ENCODE data around the gene CASZ1.

Gene CASZ1

GRCh38 chr1:10624256-10625050 lies 172.0 kb downstream of the CASZ1 start:
- no peak for DNase-seq (ENCODE audit: low spot score)

GRCh38 chr1:10623686-10624145 lies 172.7 kb downstream of the CASZ1 start:
- DNase-seq (ENCODE audit: low spot score) = no peak

GRCh38 chr1:10622910-10623685 lies 173.3 kb downstream of the CASZ1 start:
- DNase-seq (ENCODE audit: low spot score) = no peak

- DNase-seq (ENCODE audit: low spot score) = no peak
Measured at GRCh38 chr1:10621906-10622305, 174.5 kb downstream of the CASZ1 start.

GRCh38 chr1:10620776-10621175 lies 175.7 kb downstream of the CASZ1 start:
- DNase-seq (ENCODE audit: low spot score) = no peak

- no peak for DNase-seq (ENCODE audit: low spot score)
Measured at GRCh38 chr1:10617931-10618885, 178.2 kb downstream of the CASZ1 start.

- DNase-seq (ENCODE audit: low spot score) = no peak
Measured at GRCh38 chr1:10617318-10617717, 179.1 kb downstream of the CASZ1 start.

GRCh38 chr1:10616696-10617095 lies 179.8 kb downstream of the CASZ1 start:
- no peak for DNase-seq (ENCODE audit: low spot score)

- no peak for DNase-seq (ENCODE audit: low spot score)
Measured at GRCh38 chr1:10615932-10616671, 180.3 kb downstream of the CASZ1 start.

GRCh38 chr1:10615332-10615731 lies 181.1 kb downstream of the CASZ1 start:
- no peak for DNase-seq (ENCODE audit: low spot score)

- no peak for DNase-seq (ENCODE audit: low spot score)
Measured at GRCh38 chr1:10614377-10615225, 181.8 kb downstream of the CASZ1 start.

- no peak for DNase-seq (ENCODE audit: low spot score)
Measured at GRCh38 chr1:10613861-10614260, 182.6 kb downstream of the CASZ1 start.

GRCh38 chr1:10613340-10613739 lies 183.1 kb downstream of the CASZ1 start:
- DNase-seq (ENCODE audit: low spot score) = no peak

GRCh38 chr1:10612436-10613160 lies 183.8 kb downstream of the CASZ1 start:
- no peak for DNase-seq (ENCODE audit: low spot score)

GRCh38 chr1:10610901-10611600 lies 185.4 kb downstream of the CASZ1 start:
- no peak for DNase-seq (ENCODE audit: low spot score)

- no peak for DNase-seq (ENCODE audit: low spot score)
Measured at GRCh38 chr1:10608690-10609089, 187.8 kb downstream of the CASZ1 start.

GRCh38 chr1:10607228-10607627 lies 189.2 kb downstream of the CASZ1 start:
- no peak for DNase-seq (ENCODE audit: low spot score)

- DNase-seq (ENCODE audit: low spot score) = no peak
Measured at GRCh38 chr1:10606064-10606463, 190.4 kb downstream of the CASZ1 start.

GRCh38 chr1:10604966-10605365 lies 191.5 kb downstream of the CASZ1 start:
- no peak for DNase-seq (ENCODE audit: low spot score)
